Stimulated activated CD8-positive, alpha-beta memory T cell treated with anti-CD3 and anti-CD28 coated beads, Interleukin-4, amount 100 ng/mL, for 24 hours (primary cell): ENCODE results near the gene SHANK2.
"Not testable (repeated sequence)": the region's sequence is repeated elsewhere in the genome, so short reads cannot be mapped to it uniquely, and the experiment has no call there.

Experiments used
- DNase-seq: peaks from one replicate; pipeline ENCODE4 v3.0.0-alpha.2; 2020; ENCODE audit warnings: low read depth

The SHANK2 gene

DNA sequence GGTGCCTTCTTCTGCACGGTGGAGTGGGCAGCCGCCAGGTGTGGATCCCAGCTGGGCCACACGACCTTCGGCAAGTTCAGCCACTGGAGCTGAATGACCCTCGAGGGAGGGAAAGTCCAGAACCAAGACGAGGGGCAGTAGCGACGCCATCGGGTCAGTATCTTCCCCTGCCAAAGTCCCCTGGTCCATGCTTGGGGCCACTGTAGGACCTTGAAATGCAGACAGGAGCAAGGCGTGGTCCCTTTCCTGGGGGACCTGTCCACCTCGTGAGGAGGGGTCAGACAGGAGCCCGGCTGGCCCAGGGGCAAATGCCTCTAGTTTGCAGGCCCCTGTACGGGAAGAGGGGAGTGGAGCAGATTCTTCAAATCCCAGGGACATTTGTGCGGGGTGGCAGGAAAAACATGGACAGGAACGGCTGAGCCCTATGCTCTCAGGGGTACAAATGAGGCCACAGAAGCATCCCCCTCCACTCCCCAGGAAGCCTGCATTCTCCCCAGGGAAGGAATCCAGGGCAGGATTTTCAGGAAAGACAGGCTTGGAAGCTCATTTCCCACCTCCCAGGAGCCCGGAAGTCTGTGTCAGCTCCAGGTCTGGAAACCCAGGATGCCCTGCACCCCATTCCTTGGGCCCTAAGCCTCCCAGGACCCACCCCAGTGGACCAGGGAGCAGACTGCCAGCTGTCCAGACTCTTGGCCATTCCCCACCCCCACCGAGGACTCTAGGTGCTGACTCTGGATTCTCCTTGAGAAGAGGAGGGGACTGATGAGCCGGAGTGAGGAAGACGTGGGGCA, 6.6 kb downstream of the SHANK2 start:
- DNase-seq, result no peak

GRCh38 chr11:71244116-71244810, 8.1 kb downstream of the SHANK2 start:
- no peak for DNase-seq

DNA sequence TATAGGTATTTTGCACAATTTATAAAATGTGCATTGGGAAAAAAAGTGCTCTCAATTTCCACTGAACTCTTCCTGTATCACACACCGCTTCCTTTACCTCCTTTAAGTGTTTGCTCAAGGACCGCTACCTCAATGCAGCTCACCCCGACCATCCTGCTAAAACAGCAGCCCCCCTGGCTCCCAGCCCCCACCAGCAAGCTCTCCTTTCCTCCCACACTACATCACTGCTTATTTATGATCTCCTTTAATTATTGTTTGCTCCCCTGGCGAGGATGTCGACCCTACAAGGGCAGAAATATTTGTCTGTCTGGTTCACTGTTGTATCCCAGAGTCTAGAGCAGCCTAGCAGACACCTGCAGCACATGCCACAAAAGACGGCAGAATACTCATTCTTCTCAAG, 10.0 kb downstream of the SHANK2 start:
- DNase-seq, result no peak

DNA sequence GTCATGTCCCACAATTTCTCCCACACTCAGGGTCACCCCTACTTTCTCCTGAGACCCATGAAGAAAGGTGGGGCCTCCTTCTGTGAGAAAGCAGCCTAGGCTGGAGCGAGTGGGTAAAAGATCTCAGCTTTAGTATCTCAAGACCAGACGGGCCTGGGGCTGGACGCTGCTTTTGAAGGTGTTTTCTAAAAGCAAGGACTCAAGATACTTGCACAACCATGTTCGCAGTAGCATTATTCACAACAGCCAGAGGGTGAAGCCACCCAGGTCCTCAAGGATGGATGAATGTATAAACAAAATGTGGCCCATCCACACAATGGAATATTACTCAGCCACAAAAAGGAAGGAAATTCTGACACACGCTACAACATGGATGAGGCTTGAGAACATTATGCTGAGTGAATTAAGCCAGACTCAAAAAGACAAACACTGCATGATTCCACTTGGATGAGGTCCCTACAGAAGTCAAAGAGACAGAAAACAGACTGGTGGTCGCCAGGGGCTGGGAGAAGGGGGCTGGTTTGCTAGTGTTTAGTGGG, 10.6 kb downstream of the SHANK2 start:
- DNase-seq, result no peak

GRCh38 chr11:71240865-71241691, 11.3 kb downstream of the SHANK2 start:
- no peak for DNase-seq

DNA sequence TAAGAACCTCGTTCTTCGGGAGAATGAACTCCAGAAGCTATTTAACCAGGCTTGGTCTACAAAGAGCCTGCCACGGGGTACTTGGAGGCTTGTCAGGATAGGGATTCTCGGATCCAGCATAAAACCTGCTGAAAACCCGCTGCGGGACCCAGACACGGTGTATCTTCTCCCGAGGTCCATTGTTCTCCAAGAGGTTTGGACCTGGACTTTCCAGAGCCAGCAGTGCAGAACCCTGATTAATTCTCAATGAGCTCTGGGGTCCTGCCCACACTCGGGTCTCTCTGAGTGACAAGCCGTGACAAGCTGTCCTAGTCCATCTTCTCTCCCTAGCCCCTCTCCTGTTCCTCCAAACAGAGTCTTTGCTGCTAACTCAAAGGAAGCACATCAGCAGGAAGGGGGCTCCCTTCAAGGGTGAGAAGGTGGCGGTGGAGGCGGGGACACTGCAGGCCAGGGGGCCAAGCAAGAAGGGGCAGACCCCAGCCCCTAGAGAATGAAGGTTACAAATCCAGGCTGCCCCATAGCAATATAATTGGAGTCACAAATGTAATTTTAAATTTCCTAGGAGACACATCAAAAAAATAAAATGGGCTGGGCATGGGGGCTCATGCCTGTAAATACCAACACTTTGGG, 12.2 kb downstream of the SHANK2 start:
- DNase-seq, result no peak

DNA sequence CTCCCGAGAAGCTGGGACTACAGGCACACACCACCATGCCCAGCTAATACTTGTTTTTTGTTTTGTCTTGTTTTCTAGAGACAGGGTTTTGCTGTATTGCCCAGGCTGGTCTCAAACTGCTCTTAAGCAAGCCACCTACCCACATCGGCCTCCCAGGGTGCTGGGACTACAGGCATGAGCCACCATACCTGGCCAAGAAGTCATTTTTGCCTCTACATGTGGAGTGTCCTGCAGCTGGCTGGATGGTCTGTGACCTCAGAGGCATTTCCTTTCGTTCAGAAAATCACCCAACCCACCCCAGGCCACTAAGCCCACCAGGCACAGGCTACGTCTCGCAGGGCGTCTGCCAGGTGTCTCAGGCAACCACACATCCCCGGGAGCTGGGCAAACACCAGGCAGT, 12.8 kb downstream of the SHANK2 start:
- no peak for DNase-seq

GRCh38 chr11:71238941-71239340, 13.4 kb downstream of the SHANK2 start:
- DNase-seq, result no peak

DNA sequence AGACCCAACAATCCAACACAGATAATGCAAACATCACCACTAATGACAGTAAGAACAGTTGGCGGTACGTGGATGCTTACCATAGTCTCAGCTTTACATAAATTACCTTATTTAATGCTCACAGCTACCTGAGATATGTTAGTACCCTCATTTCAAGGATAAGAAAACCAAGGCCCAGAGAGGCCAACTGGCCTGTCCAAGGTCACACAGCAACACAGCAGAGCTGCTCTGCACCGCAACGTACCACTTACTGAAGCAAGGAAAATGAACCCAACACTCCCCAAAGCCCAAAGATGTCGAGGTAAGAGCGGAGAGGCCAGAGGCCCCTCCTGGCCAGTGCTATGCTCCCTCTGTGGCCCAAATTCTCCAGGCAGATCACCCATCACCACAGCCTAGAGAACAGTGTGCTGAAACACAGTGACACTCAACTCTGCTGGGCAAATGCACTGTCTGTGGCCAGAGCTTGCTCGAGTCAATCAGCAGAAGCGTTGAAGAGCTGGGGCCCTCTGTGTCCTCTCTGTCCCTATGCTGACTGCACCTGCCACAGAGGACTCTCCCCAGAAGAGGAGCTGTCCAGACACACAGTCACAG, 14.0 kb downstream of the SHANK2 start:
- no peak for DNase-seq

DNA sequence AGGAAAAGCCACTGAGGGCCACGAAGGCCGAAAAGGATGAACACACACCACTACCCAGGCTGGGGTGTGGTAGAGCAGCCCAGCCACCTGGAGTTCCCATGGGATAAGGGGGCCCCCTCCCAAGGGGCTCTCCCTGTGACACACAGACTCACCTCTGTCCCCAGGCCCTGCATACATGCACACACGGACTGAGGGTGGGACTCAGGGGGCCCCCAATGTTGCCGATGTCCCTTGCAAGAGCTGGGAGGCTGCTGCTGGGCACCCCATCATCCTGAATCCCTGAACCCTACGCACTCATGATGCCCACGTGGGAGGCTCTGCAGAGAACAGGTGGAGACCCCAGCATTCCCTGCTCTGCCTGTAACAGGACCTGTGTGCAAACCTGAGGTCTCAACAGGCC, 14.5 kb downstream of the SHANK2 start:
- no peak for DNase-seq

GRCh38 chr11:71236836-71237475, 15.4 kb downstream of the SHANK2 start:
- DNase-seq, result no peak

DNA sequence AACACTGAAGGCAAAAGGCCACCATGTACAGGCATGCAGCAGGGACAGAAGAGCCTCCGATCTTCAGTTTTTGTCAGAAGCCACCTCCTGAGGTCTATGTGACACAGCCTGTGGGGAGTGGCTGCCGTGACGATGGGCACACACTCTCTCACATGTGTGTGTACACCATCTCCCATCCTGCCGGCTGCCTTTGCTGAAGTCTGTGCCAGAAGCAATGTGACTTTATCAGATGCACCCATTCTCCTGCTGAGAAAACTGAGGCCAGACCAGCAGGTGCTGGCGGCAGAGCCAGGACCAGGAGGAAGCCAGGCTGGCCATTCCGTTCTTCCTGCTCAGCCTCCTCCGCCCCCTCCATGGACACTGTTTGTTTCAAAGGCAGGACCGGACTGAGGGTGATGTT, 16.7 kb downstream of the SHANK2 start:
- DNase-seq, result no peak

DNA sequence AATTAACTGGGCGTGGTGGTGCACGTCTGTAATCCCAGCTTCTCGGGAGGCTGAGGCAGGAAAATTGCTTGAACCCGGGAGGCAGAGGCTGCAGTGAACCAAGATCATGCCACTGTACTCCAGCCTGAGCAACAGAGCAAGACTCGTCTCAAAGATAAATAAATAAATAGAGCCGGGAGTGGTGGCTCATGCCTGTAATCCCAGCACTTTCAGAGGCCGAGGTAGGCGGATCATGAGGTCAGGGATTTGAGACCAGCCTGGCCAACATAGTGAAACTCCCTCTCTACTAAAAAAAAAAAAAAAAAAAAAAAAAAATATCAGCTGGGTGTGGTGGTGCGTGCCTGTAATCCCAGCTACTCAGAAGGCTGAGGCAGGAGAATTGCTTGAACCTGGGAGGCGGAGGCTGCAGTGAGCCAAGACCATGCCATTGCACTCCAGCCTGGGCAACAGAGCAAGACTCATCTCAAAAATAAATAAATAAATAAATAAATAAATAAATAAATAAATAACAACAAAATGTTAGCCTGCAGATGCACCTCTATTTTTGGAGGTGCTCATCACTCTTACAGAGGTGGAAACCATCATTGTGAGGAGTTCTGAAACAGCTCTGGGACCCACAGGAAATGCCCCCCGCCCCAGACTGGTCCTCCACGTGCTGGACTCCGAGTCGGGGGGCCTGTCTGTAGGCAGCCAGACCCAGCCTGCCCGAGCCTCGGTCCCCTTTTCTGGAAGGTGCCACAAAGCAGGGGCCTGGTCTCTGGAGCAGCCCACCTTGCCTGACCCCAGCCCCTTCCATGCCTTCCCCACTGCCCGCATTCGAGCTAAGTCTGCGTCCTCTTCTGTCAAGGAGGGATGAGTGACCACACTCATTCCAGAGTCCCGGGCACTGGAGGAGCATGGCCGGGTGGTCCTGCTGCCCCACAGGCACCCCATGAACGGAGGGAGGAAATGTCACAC, 18.2 kb downstream of the SHANK2 start:
- not testable (repeated sequence) for DNase-seq

DNA sequence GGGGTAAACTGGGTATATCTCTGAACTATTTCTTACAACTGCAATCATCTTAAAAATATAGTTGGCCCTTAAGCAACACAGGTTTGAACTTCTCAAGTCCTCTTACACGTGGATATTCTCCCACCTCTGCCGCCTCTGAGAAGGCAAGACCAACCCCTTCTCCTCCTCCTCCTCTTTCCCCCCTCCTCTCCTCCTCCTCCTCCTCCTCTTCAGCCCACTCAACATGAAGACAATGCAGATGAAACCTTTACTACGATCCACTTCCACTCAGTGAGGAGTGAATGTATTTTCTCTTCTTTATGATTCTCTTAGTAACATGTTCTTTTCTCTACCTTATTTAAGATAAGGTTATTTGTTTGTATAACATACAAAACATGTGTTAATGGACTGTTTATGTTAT, 20.0 kb downstream of the SHANK2 start:
- no peak for DNase-seq

- DNase-seq, result no peak
Measured at GRCh38 chr11:71228961-71229360, 23.4 kb downstream of the SHANK2 start.

DNA sequence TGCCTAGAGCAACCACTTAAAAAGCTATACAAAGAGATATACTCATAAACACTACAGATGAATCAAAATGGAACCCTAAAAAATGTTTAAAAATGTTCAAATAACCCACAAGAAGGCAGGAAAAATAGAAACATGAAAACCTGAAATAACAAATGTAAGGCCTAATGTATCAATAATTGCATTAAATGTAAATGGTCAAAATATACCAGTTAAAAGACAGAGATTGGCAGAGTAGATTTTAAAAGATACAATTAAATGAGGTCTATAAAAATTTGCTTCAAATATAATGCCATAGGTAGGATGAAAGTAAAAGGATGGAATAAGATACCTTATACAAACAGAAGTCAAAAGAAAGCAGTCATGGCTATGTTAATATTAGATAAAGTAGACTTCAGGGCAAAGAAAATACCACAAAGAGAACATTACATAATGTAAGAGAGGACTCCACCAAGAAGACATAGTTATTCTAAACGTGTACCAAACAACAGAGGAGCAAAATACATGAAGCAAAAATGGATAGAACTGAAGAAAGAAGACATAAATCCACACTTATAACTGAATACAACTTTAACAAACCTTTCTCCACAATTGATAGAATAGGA, 25.2 kb downstream of the SHANK2 start:
- DNase-seq, result no peak

DNA sequence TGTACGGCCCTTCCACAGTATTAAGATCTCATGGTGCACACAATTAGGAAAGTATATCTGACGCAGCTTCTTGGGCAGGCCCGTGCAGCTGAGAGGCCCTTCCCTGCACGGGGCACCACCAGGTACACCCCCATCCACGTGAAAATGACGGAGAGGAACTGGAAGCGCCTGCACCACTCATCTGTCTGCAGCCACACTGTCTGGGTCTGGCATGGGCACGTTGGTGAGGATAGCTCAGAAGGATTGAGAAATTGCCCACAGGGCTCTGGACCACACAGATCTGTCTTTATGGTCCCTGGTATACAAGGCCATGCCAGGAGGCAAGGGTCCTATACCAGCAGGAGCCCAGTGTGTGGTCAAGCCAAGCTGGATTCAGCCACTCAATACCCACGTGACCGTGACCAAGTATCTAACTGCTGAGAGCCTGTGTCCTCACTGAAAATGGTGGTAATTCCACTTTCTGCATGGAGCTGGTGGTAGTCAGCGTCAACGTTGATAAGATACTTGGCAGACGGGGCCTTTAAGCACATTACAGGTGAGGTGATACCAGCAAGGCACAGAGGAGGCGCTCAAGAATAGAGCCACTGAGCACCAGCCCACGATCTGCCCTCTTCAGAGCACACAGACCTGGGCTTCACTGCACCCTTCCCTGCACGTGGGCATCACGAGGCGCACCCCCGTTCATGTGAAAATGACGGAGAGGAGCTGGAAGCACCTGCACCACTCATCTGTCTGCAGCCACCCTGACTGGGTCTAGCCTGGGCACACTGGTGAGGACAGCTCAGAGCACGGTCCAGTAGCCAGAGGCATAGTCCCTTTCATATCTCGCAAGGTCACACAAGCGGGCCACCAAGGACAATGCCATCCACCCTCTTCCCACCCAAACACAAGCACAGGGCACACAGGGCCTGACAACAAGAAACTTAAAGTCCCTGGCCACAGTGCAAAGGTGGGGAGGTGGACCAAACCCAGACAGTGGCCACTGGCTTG, 28.4 kb downstream of the SHANK2 start:
- no peak for DNase-seq

DNA sequence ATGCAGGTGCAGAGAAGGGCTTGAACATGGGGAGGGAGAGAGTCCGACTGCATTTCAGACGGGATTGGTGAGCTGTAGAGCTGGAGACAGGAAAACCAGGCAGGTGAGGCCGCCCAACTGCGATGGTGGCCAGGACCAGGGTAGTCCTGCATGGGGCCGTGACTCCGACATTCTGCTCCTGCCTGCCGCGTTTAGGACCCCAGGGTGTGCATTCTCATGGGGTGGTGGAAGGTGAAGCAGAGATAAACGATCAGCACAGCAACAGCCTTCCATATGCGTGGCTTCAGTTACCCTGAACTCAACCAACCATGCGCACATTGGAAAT, 29.3 kb downstream of the SHANK2 start:
- no peak for DNase-seq
